ENCODE data around the gene ZNF276.

Gene ZNF276

GRCh38 chr16:89785523-89786155 is 64.3 kb downstream of the ZNF276 start:
- DNase-seq = peak; percentile 18

GRCh38 chr16:89786474-89787364 is 65.4 kb downstream of the ZNF276 start:
- no peak for DNase-seq

GRCh38 chr16:89787365-89787805 is 66.0 kb downstream of the ZNF276 start:
- DNase-seq = no peak
